Activated CD8-positive, alpha-beta memory T cell treated with anti-CD3 and anti-CD28 coated beads, Interleukin-2, amount 10 ng/mL, durations not matched to agents 7 days and 5 days (primary cell): ENCODE data around the gene B4GALT1. TPM values are rescaled to one million over a fixed set of nuclear protein-coding genes. Genes with fewer than 3 reads are reported as not detected.

Experiments used
- ATAC-seq: fragments of 150-1000 bp; cut with Tn5 transposase; one replicate; pipeline ENCODE4 v1.10.0; 2021; ENCODE audit warnings: moderate library complexity
- CTCF ChIA-PET: fragments of 350-600 bp; sonication (Branson Sonifier 250); formaldehyde crosslinking; loops from one replicate; lab custom pipeline; 2021; ENCODE audit warnings: antibody characterized with exemption; lab: Charles Lee
- DNase-seq: peaks from one replicate; pipeline ENCODE4 v3.0.0-alpha.2; 2020
- H3K27ac Mint-ChIP-seq: one replicate; pipeline ENCODE4 v1.8.0; 2021; ENCODE audit warnings: mild to moderate bottlenecking, mixed read lengths
- H3K27me3 Mint-ChIP-seq: one replicate; pipeline ENCODE4 v1.8.0; 2021; ENCODE audit warnings: mixed read lengths
- H3K36me3 Mint-ChIP-seq: one replicate; pipeline ENCODE4 v1.8.0; 2021; ENCODE audit warnings: mild to moderate bottlenecking, mixed read lengths
- H3K4me1 Mint-ChIP-seq: one replicate; pipeline ENCODE4 v1.8.0; 2021; ENCODE audit warnings: mixed read lengths
- H3K4me3 Mint-ChIP-seq: one replicate; pipeline ENCODE4 v1.8.0; 2021; ENCODE audit warnings: mild to moderate bottlenecking, moderate library complexity, mixed read lengths
- H3K9me3 Mint-ChIP-seq: one replicate; pipeline ENCODE4 v1.8.0; 2022; ENCODE audit warnings: low read depth, mixed read lengths
- total RNA-seq, 2 experiments: library from RNA; stranded (reverse); gene quantifications; one replicate each; pipeline ENCODE4 v1.2.3, GENCODE V29; 2021

B4GALT1 gene
- total RNA-seq, 2 experiments from 2014 or later = 33.8 to 35.2 TPM

DNA sequence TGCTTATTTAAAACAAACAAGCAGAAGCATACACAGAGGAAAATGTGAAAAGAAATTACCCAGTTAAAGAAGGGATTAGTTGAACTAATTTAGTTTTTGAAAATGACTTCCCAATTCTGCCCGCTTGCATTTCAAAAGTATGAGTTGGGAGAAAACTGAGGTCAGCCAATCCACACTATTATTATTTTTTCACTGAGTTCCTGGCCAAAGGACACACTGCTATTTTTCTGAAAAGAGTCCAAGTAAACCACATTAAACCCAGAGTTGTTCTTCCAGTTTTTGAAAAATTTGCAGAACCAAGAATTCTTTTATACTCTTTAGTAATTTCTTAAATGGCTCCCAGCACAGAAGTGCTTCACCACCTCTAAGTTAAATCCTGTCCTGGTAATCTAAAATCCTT, 98.1 kb downstream of the B4GALT1 start:
- H3K4me3 Mint-ChIP-seq = no peak overlapping the region
- DNase-seq = no peak
- peaks cover 60% of the 10 kb centered on the region for H3K36me3 Mint-ChIP-seq
- no peaks in the 10 kb centered on the region for H3K9me3 Mint-ChIP-seq
- CTCF ChIA-PET = no interaction called here
- H3K27me3 Mint-ChIP-seq = no peaks in the 10 kb centered on the region
- peaks cover 39% of the 10 kb centered on the region for H3K4me1 Mint-ChIP-seq
- H3K27ac Mint-ChIP-seq = peak overlapping the region; percentile 56
- no peak for ATAC-seq

DNA sequence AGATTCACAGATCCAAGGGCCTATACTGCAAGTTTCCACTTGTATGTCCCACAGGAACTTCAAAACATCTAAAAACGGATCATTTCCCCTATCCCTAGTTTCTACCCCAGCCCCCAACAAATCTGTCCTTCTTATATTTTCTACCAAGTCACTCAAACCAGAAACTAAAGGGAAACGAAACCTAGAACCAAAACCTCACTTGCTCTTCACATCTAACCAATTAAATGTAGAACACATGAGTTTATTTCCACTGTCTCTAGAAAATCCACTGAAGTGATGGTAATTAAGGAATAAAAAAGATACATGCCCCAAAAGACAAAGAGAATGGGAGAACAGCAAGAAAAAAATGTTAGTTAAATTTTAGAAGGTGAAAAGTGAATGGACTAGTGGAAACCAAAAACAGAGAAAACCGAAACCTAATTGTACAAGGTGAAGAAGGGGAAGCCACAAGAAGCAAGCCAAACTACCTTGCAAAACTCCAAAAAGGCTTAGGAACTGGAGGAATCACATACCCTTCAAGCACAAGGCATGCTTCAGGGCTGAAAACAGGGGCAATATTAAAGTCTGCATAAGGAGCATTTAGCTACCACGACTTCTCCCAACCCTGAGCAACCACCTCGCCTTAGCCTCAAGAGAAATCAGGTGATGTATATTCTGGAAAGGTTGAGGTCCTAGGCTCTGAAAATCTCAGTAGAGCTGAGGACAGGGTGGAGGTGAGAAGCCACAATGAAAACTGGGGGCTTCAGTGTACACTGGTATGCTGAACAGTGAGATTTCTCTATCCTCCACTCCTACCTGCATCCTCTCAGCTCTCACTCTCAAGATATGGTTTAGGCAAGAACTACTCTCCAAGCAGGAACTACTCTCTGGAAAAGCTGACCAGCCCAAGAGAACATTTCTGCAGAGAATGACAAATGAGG, 101.7 kb downstream of the B4GALT1 start:
- peak; percentile 64 for ATAC-seq
- CTCF ChIA-PET = interaction anchor here (1.4 to 2.6 kb wide), 3 partner anchors 11 to 221 kb away, joined by 3 to 14 read pairs (median 3); partner anchors contain the start of gene SMU1

More for the DNA sequence above, 101.7 kb downstream of the B4GALT1 start:
- peaks cover 61% of the 10 kb centered on the region for H3K36me3 Mint-ChIP-seq
- DNase-seq = no peak
- H3K27ac Mint-ChIP-seq = peak overlapping the region; percentile 97
- H3K9me3 Mint-ChIP-seq = no peaks in the 10 kb centered on the region
- peaks cover 22% of the 10 kb centered on the region for H3K4me1 Mint-ChIP-seq
- H3K27me3 Mint-ChIP-seq = no peaks in the 10 kb centered on the region
- peak overlapping the region; percentile 58 for H3K4me3 Mint-ChIP-seq

Other genes with a start within 250 kb of the B4GALT1 start
- gene APTX, start 165.7 kb downstream of the B4GALT1 start, total RNA-seq = 10 to 100 TPM; 38.0 to 44.5 TPM
- gene DNAJA1, start 142.1 kb downstream of the B4GALT1 start, total RNA-seq = 100 to 1,000 TPM; 160 to 215 TPM
- 10 to 100 TPM; 20.0 to 23.0 TPM for gene SMU1, start 90.7 kb downstream of the B4GALT1 start, total RNA-seq
- not detected for gene SPINK4, start 72.8 kb upstream of the B4GALT1 start, total RNA-seq
- 10 to 100 TPM; 74.9 to 81.0 TPM for gene BAG1, start 97.4 kb upstream of the B4GALT1 start, total RNA-seq
- gene CHMP5, start 97.7 kb upstream of the B4GALT1 start, total RNA-seq = 100 to 1,000 TPM; 114 to 130 TPM
- gene NFX1, start 123.2 kb upstream of the B4GALT1 start, total RNA-seq = 10 to 100 TPM; 46.3 to 48.1 TPM
- not detected for gene AQP7, start 235.2 kb upstream of the B4GALT1 start, total RNA-seq